HG02938 (cell line): ENCODE data around the gene CCT6B.
A peak's percentile ranks its signal among the peaks of the same experiment; 100 is the strongest.
"Not testable (repeated sequence)": the region's sequence is repeated elsewhere in the genome, so short reads cannot be mapped to it uniquely, and the experiment has no call there.

Experiments
- ATAC-seq: cut with Tn5 transposase; IDR thresholded peaks from one replicate; pipeline ENCODE4 v1.9.1; 2021; ENCODE audit warnings: mild to moderate bottlenecking, moderate library complexity; ENCODE audit not compliant: unreplicated experiment

CCT6B gene

DNA sequence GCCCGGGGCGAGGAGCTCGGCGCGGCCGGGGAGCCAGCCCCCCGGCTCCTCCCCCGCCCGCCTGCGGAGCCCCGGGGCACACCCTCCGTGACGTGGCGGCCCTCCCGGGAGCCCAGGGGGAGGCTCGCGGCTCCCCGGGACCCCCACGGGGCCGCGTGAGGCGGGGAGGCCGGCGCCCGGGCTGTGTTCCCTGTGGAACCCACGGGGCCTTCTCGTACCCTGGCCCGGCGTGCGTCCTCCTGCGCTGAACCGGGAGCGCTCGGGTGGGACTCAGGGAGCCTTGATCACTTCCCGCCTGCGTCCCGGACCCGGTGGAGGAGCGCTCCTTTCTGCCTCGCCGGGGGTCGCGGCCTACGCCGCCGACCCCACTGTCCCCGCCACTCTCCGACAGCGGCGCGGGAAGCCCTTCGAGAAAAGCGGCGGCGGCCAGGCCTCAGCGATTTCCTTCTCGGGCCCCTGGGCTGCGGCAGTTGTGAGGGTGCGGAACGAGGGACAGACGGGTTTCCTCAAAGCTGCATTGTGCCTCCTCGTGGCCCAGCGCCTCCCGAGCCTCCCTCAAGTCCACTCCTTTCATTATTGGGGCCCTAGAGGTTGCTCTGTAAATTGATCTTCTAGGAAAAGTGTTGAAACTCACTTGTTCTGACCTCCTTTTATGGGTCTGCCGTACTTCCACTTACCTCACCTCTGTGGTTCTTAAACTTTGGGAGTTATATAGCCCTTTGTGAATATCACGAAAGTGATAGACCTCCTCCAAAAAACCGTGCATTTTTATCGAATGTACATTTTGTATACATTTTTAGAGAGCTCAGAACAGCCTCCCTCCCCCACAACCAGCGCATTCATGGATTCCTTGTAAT, 19.6 kb upstream of the CCT6B start:
- ATAC-seq, result peak; percentile 76

DNA sequence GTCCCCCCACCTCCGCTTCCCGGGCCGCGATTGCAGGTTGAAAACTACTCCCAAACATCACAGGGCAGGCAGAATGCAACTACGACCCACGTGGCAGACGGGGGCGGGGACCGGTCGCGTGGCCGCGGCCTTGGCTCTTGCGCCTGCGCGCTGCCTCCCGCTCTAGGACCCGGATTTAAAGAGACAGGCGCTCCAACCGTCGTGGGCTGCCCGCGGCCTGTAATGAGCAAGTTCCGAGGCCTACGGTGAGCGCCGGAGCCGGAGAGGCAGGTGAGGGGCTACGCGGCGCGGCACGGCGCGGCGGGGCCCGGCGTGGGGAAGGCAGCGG, 19.1 kb upstream of the CCT6B start, which contains the start of gene LIG3:
LIG3 (plus strand) TSS at position 160 of the 328 bp plus-strand sequence. CDS start 2,494 bp downstream, outside the sequence.
- ATAC-seq, result peak; percentile 68

DNA sequence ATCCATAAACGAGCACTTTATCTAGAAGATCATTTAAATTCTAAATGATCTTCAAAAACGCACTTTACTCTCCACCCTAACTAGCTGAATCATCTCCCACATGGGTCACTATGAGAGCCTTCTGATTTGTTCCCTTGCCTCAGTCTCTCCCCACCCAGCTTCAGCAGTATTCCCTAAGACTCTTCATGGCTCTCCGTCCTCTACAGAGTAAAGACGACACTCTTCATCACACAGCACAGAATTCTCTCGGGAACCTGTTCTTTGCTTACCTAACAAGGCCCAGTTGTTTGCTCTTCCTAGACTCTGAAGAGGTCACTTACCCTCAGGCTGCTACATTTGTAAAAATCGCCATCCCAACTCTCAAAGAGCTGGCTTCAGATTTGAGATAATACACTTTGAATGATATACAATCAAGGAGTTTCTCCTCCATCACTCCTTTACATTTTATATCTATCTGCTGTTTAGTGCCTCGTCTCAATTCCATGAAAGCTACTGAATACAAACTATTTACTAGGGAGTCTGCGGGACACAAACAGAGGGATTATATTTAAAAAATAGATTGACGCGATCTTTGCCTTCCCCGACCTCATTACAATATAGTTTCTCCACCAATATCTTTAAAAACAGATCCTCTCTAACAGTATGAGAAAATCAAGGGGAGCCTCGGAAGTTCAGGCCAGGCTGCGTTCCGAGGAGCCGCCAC, 18.5 kb upstream of the CCT6B start:
- ATAC-seq, result no peak

GRCh38 chr17:34979153-34979552, 17.9 kb upstream of the CCT6B start:
- ATAC-seq, result no peak

- ATAC-seq, result no peak
Measured at GRCh38 chr17:34974794-34975785, 13.8 kb upstream of the CCT6B start.

DNA sequence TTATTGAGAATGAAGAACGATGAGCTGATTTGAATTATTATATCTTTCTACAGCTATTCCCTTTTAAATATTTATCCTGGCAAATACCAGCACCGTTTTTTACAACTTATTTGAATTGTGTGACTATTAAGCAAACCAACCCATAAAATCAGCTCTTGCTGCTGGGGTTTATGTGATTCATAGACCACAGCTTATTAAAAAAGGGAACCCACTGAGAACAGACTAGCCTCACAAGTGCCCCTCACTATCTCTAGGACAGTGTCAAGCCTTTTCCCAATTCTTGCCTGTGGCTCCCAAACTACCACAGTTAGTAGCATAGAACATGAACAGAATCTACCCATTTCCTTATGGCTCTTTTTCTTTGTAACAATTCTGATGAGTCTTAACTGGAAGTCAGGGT, 12.9 kb upstream of the CCT6B start:
- no peak for ATAC-seq

- ATAC-seq, result no peak
Measured at GRCh38 chr17:34958438-34958837, 2.8 kb downstream of the CCT6B start.

GRCh38 chr17:34950780-34951179, 10.5 kb downstream of the CCT6B start:
- not testable (repeated sequence) for ATAC-seq

GRCh38 chr17:34930283-34930682, 31.0 kb downstream of the CCT6B start:
- no peak for ATAC-seq

- ATAC-seq, result no peak
Measured at GRCh38 chr17:34926661-34927060, 34.6 kb downstream of the CCT6B start.

DNA sequence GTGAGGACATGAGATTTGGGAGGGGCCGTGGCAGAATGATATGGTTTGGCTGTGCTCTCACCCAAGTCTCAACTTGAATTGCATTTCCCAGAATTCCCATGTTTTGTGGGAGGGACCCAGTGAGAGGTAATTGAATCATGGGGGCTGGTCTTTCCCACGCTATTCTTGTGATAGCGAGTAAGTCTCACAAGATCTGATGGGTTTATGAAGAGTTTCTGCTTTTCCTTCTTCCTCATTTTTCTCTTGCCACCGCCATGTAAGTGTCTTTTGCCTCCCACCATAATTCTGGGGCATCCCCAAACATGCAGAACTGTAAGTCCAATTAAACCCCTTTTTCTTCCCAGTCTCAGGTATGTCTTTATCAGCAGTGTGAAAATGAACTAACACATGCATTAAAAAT, 40.6 kb downstream of the CCT6B start:
- no peak for ATAC-seq

GRCh38 chr17:34917381-34917780, 43.9 kb downstream of the CCT6B start:
- no peak for ATAC-seq

GRCh38 chr17:34916120-34916519, 45.1 kb downstream of the CCT6B start:
- no peak for ATAC-seq

GRCh38 chr17:34913001-34913400, 48.3 kb downstream of the CCT6B start:
- no peak for ATAC-seq

- no peak for ATAC-seq
Measured at GRCh38 chr17:34909040-34909439, 52.2 kb downstream of the CCT6B start.

- no peak for ATAC-seq
Measured at GRCh38 chr17:34902831-34903547, 58.3 kb downstream of the CCT6B start.

DNA sequence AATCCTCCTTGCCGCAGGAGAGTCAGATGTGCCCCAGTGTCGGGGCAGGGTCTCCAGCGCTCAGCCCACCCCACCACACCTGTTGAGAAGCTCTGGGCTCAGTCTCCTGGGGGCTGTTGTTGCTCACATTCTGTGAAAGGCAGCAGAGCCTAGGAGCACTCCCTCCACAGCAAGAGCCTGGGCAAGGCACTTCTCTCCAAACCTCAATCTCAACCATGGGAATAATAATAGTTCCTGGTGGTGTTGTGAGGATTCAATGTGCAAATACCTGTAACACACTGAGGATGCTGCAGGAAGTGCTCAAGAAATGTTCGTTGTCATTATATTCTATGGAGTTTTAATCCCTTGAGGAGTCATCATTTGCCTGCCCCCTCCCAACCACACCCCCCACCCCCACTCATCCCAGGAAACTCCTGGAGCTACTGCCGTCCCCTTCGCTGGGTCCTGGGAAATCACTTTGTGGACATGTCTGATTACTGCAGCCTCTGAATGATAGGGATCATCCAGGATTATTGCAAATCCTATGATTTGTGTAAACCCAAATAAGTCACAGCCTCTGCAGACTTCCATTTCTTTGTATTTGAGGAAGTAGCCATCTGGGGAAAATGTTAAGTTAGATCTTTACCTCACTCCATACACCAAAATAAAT, 61.5 kb downstream of the CCT6B start:
- ATAC-seq, result no peak

- ATAC-seq, result no peak
Measured at GRCh38 chr17:34895383-34895782, 65.9 kb downstream of the CCT6B start.

DNA sequence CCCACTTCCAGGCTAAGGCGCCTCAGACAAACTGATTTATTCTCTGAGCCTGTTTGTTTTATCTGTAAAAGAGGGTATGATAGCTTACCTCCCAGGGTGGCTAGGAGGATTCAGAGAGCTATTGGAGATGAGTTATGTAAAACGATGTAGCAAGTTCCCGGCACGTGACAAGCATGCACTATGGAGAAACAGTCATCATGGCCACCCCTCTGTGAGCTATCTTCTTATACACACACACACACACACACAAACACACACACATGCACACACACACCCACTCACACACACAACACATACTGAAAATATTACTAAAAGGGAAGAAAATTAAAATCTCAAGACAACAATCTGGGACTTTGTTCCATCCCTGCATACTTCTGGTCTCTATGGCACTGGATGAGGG, 66.3 kb downstream of the CCT6B start:
- ATAC-seq, result no peak
